Measurements from ENCODE around the gene ANGEL2. TPM values are rescaled to one million over a fixed set of nuclear protein-coding genes. Genes with fewer than 3 reads are reported as not detected.

Gene ANGEL2
- total and polyA plus RNA-seq, 2 of the 4 experiments (the other 2 are of a cell fraction): 13.4 to 44.1 TPM

- no peak overlapping the region for H3K4ac ChIP-seq (ENCODE audit: low read depth, low read length)
- ATAC-seq (ENCODE audit: low read depth): no peak
- H3K4me2 ChIP-seq (ENCODE audit: low read depth, low read length): no peak overlapping the region
- in situ Hi-C loops (cut with MboI; ENCODE audit: low sequenced_read_pairs) (no loop called here), intact Hi-C loops (cut with micrococcal nuclease) (no loop called here), dilution Hi-C loops (cut with HindIII; ENCODE audit: low sequenced_read_pairs, unreplicated experiment) (no loop called here)
- H3K18ac ChIP-seq (ENCODE audit: low read depth, low read length): no peak overlapping the region
- H3K9me1 ChIP-seq (ENCODE audit: insufficient read depth, low read length): no peaks in the 10 kb centered on the region
- no peak for DNase-seq
- POLR2A ChIA-PET (ENCODE audit: unreplicated experiment): no interaction called here
- no peak overlapping the region for H4K8ac ChIP-seq (ENCODE audit: low read depth in 2 of 2, low read length in 2 of 2)
- H2AK9ac ChIP-seq (replicated peaks; ENCODE audit: low read depth, low read length, poor library complexity): no peak overlapping the region
- WGBS, 2 experiments (ENCODE audit: extremely low coverage in 2 of 2, insufficient read length in 1 of 2): no CpG with 5 or more reads among the region's 5 CpGs
- no peaks in the 10 kb centered on the region for H4K20me1 ChIP-seq (ENCODE audit: insufficient read depth, low read length)
- H2AFZ ChIP-seq (replicated peaks; ENCODE audit: low read length, poor library complexity): no peak overlapping the region
- peaks cover 3% of the 10 kb centered on the region; the same call in 1 of the 2 replicates for H3K4me1 ChIP-seq (ENCODE audit: control insufficient read depth, insufficient read depth, low read length)
- CTCF ChIA-PET: interaction anchor here (0.6 to 1.1 kb wide), 2 partner anchors 10 to 33 kb away, joined by 3 to 6 read pairs; no protein-coding TSS in a partner anchor
- H3K14ac ChIP-seq (replicated peaks; ENCODE audit: low read depth, low read length): no peak overlapping the region
- H2BK120ac ChIP-seq (ENCODE audit: low read depth, low read length): no peak overlapping the region
- no peak overlapping the region for H3K23ac ChIP-seq (ENCODE audit: low read depth, low read length)
- H3K9me3 ChIP-seq (ENCODE audit: control insufficient read depth, insufficient read depth, low read length): no peaks in the 10 kb centered on the region
- no peak overlapping the region for H3K4me3 ChIP-seq (ENCODE audit: insufficient read depth, low read depth, low read length)
- no peak overlapping the region for H3K27ac ChIP-seq (ENCODE audit: insufficient read depth, low read length)
- no peak overlapping the region for H2AK5ac ChIP-seq (ENCODE audit: low read depth, low read length)
- no peak overlapping the region for H3K56ac ChIP-seq (ENCODE audit: extremely low read depth, insufficient read depth, low read length)
- no peak overlapping the region for H4K91ac ChIP-seq (ENCODE audit: insufficient read depth, low read depth, low read length)
- H2BK5ac ChIP-seq (ENCODE audit: low read depth, low read length, poor library complexity, severe bottlenecking): no peak overlapping the region
- no peak overlapping the region for H2BK20ac ChIP-seq (ENCODE audit: low read depth, low read length)
- TF ChIP-seq MXI1 (IDR thresholded peaks at IDR 0.05; ENCODE audit: borderline replicate concordance, low read depth, low read length): no peak
- TF ChIP-seq MAZ (IDR thresholded peaks at IDR 0.05; ENCODE audit: borderline replicate concordance, low read depth, low read length): no peak
- no peak for TF ChIP-seq SMC3 (IDR thresholded peaks at IDR 0.05; ENCODE audit: low read depth, low read length)
- no peak for TF ChIP-seq POLR2A (IDR thresholded peaks at IDR 0.05; ENCODE audit: low read depth, low read length)
- TF ChIP-seq, protein P1, sequence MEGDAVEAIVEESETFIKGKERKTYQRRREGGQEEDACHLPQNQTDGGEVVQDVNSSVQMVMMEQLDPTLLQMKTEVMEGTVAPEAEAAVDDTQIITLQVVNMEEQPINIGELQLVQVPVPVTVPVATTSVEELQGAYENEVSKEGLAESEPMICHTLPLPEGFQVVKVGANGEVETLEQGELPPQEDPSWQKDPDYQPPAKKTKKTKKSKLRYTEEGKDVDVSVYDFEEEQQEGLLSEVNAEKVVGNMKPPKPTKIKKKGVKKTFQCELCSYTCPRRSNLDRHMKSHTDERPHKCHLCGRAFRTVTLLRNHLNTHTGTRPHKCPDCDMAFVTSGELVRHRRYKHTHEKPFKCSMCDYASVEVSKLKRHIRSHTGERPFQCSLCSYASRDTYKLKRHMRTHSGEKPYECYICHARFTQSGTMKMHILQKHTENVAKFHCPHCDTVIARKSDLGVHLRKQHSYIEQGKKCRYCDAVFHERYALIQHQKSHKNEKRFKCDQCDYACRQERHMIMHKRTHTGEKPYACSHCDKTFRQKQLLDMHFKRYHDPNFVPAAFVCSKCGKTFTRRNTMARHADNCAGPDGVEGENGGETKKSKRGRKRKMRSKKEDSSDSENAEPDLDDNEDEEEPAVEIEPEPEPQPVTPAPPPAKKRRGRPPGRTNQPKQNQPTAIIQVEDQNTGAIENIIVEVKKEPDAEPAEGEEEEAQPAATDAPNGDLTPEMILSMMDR (conservative IDR thresholded peaks at IDR 0.05; ENCODE audit: low read depth, low read length): no peak
- TF ChIP-seq BHLHE40 (IDR thresholded peaks at IDR 0.05; ENCODE audit: low read depth, low read length): no peak
- TF ChIP-seq MAFK (IDR thresholded peaks at IDR 0.05; ENCODE audit: low read depth, low read length): no peak
- no peak for TF ChIP-seq CHD1 (IDR thresholded peaks at IDR 0.05; ENCODE audit: low read depth, low read length)
- no peak for TF ChIP-seq USF2 (IDR thresholded peaks at IDR 0.05; ENCODE audit: low read depth, low read length)
- TF ChIP-seq NFE2L2 (IDR thresholded peaks at IDR 0.05; ENCODE audit: low read depth, low read length): no peak
- TF ChIP-seq RAD21 (IDR thresholded peaks at IDR 0.05; ENCODE audit: low read length): no peak
- H3K36me3 ChIP-seq (ENCODE audit: control insufficient read depth, insufficient read depth, low read length): peaks cover 20% of the 10 kb centered on the region
- no TSS peak for BruUV-seq (replicated peaks)
- H4K5ac ChIP-seq (ENCODE audit: low read depth, low read length): no peak overlapping the region
- H3K79me1 ChIP-seq (ENCODE audit: low read depth in 1 of 2, low read length in 2 of 2): no peaks in the 10 kb centered on the region
- H3K9ac ChIP-seq (ENCODE audit: low read depth, low read length): no peak overlapping the region
- H3K27me3 ChIP-seq (ENCODE audit: control insufficient read depth, insufficient read depth, low read length): no peaks in the 10 kb centered on the region
- no peak overlapping the region for H2BK15ac ChIP-seq (ENCODE audit: low read depth, low read length)
Measured at GRCh38 chr1:212971312-212971711, 44.4 kb downstream of the ANGEL2 start.
